NOMO-1 treated with dmso at 0.1 percent for 144 hours (cell line): Measurements from ENCODE around the gene PSTPIP1.
"Not testable (repeated sequence)": the region's sequence is repeated elsewhere in the genome, so short reads cannot be mapped to it uniquely, and the experiment has no call there.

Experiments
- DNase-seq: peaks from one replicate; lab custom pipeline; 2025; ENCODE audit not compliant: unreplicated experiment; lab: John Stamatoyannopoulos, UW

The PSTPIP1 gene

DNA sequence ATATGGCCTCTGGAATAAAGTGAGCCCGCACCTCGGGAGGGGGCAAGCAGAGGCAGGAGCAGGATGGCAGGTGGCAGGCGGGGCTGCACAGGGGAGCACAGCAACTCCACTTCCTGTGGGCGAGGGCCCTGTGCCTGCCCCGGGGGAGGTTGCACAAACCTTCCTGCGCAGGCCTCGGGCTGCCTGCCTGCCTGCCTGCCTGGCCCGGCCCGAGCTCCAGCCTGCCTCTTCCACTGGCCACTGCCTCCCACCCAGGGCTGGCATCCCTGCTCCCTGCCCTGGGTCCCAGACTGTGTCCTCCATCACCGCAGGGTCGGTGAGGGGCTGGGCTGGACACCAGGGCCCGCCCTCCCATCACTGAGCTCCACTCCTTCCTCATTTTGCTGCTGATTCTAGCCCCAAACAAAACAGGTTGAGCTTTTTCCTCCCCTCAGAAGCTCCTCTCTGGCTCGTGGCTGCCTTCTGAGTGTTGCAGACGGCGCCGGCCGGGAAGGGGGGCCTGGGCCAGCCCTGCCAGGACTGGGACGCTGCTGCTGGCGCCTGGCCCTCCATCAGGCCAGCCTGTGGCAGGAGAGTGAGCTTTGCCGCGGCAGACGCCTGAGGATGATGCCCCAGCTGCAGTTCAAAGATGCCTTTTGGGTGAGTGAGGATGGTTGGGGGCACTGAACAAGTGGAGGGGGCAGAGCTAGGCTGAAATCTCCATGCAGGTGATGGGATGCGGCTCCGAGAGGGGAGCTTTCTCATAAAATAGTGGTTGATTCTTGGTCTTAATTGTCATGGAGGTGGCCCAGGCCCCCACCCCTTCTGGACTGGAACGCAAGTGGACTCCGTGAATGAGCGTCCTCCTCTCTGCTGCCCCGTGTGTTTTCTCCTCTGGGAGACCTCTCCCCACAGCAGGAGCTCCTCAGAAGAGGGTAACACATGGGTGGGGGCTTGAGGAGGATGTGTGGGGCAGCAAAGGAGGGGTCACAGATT is at the start of gene PSTPIP1:
Gene PSTPIP1 (plus strand): TSS at position 156 of the 975 bp plus-strand sequence. CDS start 448 bp downstream, at position 604.
- peak; percentile 74 for DNase-seq

- no peak for DNase-seq
Measured at GRCh38 chr15:76945494-76946093, 49.3 kb upstream of the PSTPIP1 start.

- no peak for DNase-seq
Measured at GRCh38 chr15:76947454-76947853, 47.5 kb upstream of the PSTPIP1 start.

DNA sequence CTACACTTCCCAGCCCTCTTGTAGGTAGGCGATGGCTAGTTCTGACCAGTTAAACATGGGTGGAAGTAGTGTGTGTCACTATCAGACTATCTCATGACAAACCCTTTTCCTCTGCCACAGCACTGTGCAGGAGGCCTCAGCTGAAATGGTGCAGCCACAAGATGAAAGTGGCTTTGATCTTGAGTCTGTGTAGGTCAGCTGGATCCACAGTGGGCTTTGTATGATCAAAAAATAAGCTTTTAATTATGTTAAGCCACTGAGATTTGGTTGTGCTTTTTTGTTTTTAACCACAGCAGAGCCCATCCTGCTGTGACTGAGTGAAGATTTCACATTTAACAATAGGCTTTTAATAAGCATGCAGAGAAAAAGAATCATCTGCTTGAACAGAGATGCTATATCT is 43.7 kb upstream of the PSTPIP1 start:
- DNase-seq = no peak

DNA sequence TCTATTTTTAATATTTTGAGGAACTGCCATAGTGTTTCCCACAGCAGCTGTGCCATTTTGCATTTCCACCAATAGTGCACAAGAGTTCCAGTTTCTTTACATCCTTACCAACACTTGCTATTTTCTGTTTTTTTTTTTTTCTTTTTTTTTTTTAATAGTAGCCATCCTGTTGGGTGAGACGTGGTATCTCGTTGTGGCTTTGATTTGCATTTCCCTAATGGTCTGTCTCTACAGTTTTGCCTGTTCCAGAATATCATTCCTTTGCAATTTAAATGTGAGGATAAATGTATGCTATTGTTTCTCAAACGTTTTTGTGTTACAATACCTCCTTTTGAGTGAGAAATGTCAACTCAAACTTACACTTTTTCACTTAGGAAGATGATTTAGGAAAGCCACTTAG is 41.0 kb upstream of the PSTPIP1 start:
- DNase-seq = no peak

DNA sequence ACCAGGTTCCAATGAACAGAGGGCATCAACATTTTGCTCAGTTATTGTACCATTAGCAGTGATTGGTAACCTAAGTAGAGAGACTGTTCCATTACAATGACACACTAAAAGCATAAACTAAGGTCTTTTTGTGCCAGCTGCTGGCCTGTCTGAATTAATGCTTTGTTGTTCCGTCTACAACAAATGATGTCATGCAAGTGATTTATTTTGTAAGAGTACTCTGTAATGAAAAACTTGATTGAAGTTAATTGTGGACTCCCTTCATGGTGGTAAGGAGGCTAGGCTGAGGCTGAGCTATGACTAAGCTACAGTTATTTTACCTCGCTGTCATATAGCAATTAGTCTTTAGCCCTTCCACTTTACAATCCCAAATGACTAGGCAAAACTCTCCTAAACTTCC is 40.2 kb upstream of the PSTPIP1 start:
- DNase-seq = no peak

DNA sequence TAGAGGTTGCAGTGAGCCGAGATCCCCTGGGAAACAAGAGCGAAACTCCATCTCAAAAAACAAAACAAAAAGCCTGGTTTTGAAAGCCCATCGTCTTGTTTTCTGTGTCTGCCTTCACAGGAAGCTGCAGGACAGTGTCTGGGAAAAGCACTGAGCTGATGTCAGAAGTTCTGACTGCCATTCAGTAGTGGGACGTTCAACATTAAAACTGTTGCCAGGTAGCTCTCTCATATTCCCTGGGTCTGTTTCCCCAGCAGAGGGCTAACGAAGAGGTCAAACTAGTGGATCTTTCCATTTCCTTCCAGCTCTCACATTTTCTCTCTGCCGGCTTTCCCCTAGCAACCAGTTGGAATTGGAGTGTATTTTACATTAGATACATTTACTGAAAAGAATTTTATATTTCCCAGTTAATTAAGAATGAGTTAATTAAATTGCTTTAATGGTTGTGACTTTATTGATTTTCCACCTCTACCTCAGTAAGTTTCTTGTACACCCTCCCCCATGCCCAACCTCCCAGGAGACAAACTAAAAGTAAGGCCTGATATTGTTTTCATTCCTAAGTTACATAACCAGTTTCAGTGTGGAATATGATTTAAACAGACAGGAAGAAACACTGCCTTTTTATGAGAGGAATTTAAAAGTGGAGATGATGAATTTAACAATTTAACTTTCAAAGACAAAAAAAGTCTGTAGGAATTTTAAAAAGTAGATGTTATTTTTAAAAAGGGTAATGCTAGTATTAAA is 33.5 kb upstream of the PSTPIP1 start:
- DNase-seq = no peak

DNA sequence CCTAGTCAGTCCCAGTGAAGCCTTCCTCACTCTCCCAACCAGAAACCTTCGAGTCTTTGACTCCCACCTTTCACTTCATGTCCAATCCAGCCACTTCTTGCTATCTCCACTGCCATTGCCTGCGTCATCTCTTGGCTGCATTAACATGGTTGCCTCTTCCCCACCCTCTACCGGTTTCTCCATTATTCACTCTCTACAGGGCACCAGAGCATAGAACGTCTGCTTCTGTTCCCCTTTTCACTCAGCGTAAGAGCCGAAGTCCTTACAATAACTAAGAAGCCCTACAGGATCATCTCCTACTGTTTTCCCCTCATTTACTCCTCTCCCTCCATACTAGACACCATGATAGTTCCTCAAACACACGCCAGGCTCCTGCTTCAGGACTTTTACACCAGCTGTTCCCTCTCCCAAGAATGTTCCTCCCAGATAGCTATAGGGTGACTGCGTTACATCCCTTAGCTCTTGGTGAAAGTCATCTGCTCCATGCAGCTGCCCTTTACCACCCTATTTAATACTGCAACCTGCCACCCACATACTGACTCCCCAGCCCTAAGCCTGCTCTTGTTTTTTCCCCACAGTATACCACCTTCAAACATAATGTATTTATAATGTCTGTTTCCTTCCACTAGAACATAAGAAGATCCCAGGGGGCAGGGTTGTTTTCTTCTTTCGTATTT is 32.5 kb upstream of the PSTPIP1 start:
- DNase-seq = no peak

DNA sequence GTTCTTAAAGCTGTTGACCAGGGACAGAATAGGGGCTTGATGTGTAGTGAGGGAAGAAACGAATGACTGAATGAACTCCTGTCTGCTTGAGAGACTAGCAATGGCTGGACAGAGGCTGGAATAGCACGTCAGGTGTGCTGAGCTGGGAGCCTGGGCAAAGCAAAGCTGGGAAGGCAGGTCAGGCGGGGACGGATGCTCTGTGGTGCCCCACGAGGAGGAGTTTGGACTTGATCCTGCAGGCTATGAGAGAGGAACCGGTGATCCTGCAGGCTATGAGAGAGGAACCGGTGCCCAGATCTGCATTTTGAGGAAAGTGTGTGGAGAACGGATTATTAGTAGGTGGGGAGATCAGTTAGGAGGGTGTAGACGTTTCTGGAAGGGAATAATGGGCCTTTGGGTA is 31.3 kb upstream of the PSTPIP1 start:
- DNase-seq = no peak

GRCh38 chr15:76964157-76964556 is 30.8 kb upstream of the PSTPIP1 start:
- DNase-seq = no peak

GRCh38 chr15:76966051-76966450 is 28.9 kb upstream of the PSTPIP1 start:
- not testable (repeated sequence) for DNase-seq

- no peak for DNase-seq
Measured at GRCh38 chr15:76967067-76967466, 27.9 kb upstream of the PSTPIP1 start.

DNA sequence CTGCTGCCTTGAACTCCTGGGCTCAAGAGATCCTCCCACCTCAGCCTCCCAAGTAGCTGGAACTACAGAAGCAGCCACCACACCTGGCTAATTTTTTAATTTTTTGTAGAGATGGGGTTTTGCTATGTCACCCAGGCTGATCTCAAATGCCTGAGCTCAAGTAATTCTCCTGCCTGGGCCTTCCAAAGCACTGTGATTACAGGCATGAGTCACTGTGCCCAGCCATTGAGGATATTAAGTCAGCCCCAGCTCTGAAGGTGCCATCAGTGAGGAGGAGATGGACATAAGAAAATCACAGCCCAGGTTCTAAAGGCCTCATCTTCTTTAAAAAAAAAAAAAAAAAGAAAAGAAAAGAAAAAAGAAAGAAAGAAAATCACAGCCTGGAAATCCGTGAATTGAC is 26.6 kb upstream of the PSTPIP1 start:
- no peak for DNase-seq

- no peak for DNase-seq
Measured at GRCh38 chr15:76972389-76973361, 22.3 kb upstream of the PSTPIP1 start.

DNA sequence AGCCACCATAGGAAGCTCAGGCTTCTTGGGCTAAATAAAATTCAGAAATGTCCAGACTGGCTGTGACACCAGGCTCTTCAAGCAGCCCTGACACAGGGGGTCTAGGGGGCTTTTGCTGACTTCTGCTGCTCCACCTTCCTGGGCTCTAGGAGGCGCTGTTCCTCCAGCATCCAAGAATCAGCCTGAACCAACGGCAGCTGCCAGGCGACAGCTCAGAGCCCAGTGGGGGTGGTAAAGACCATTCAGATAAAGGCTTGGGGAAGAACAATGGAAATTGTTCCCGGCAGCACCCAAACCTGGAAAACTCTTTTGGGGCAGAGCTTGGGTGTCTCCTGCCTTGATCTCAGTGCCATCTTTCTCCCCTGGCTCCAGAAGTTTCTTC is 21.6 kb upstream of the PSTPIP1 start:
- peak; percentile 18 for DNase-seq

DNA sequence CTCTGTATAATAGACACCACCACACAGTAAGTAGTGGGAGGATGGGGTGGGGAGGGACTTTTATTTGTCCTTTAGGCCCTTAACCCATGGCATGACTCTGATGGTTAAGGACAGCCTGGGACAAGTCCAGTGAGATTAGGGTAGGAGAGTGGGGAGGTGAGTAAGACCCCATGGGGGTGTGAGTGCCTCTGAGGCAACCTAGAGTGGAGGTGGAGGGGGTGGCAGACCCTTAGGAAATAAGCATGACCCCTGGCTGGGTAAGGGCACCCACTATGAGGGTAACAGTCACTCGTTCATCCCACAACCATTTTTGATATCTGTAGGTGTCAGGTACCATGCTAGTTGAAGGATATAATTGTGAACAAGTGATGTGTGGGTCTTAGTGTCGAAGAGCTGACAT is 21.0 kb upstream of the PSTPIP1 start:
- no peak for DNase-seq

- DNase-seq = no peak
Measured at GRCh38 chr15:76974456-76975036, 20.4 kb upstream of the PSTPIP1 start.

DNA sequence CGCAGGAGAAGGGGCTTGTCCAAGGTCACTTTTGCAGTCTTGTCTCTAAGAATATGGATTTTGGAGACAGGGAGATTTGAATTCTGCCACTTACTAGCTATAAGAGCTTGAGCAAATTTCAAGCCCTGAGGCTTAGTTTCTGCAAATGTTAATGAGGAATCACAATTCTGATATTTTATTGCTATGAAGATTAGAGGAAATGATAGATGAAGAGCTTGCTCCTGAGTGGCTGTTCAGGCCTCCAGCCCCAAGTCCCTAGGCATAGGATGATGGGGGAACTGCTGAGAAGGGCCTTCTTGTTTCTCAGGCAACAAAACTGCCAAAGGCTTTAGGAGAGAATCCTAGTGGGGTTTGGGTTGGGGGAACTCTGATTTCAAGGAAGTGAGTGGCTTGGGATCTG is 18.8 kb upstream of the PSTPIP1 start:
- DNase-seq = no peak

GRCh38 chr15:76976572-76977270 is 18.2 kb upstream of the PSTPIP1 start:
- peak; percentile 49 for DNase-seq
